ENCODE measurements around the gene ZNF423.
A peak's percentile ranks its signal among the peaks of the same experiment; 100 is the strongest.

ZNF423 gene

GRCh38 chr16:49605536-49606254 is 250.2 kb downstream of the ZNF423 start:
- DNase-seq (ENCODE audit: insufficient read length, low spot score) = no peak
- TF ChIP-seq POLR2A (IDR thresholded peaks at IDR 0.05; ENCODE audit: low read depth, low read length) = no peak
- no peak for TF ChIP-seq SPI1 (IDR thresholded peaks at IDR 0.05; ENCODE audit: low read depth, low read length)
- TF ChIP-seq TAF1 (IDR thresholded peaks at IDR 0.05; ENCODE audit: low read depth, low read length) = no peak
- TF ChIP-seq POU2F2 (IDR thresholded peaks at IDR 0.05; ENCODE audit: low read depth, low read length) = no peak
- TF ChIP-seq POLR2AphosphoS5 (IDR thresholded peaks at IDR 0.05; ENCODE audit: low read depth, low read length) = no peak
- no peak for TF ChIP-seq PAX5 (IDR thresholded peaks at IDR 0.05; ENCODE audit: insufficient read depth, low read length, severe bottlenecking)
- peak; percentile 28 for FAIRE-seq

- FAIRE-seq = no peak
- TF ChIP-seq SPI1 (IDR thresholded peaks at IDR 0.05; ENCODE audit: low read depth, low read length) (no peak), POU2F2 (IDR thresholded peaks at IDR 0.05; ENCODE audit: low read depth, low read length) (no peak), TAF1 (IDR thresholded peaks at IDR 0.05; ENCODE audit: low read depth, low read length) (no peak), POLR2AphosphoS5 (IDR thresholded peaks at IDR 0.05; ENCODE audit: low read depth, low read length) (no peak), PAX5 (IDR thresholded peaks at IDR 0.05; ENCODE audit: insufficient read depth, low read length, severe bottlenecking) (no peak), POLR2A (IDR thresholded peaks at IDR 0.05; ENCODE audit: low read depth, low read length) (no peak)
- DNase-seq (ENCODE audit: insufficient read length, low spot score) = no peak
These were observed 251.3 kb downstream of the ZNF423 start for GRCh38 chr16:49604602-49605001.

DNA sequence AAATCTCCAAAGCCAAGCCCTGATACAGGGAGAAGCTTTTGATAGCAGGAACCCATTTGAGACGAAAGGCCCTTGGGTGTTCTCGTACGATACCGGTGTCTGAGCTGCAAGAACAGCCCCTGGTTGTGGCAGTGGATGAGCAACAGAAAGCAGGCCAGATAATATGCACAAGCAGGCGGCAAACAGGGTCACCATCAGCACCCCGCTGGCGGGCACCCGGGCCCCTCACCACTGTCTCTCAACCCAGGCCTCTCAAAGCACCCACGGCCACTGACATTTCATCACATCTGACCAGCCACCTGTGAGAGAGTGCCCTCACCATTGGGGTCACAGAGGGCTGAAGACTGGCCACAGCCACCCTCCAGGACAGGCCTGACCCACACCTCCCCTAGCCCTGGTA is 252.0 kb downstream of the ZNF423 start:
- TF ChIP-seq POLR2AphosphoS5 (IDR thresholded peaks at IDR 0.05; ENCODE audit: low read depth, low read length) (no peak), POU2F2 (IDR thresholded peaks at IDR 0.05; ENCODE audit: low read depth, low read length) (no peak), SPI1 (IDR thresholded peaks at IDR 0.05; ENCODE audit: low read depth, low read length) (no peak)
- no peak for FAIRE-seq
- no peak for DNase-seq (ENCODE audit: insufficient read length, low spot score)

GRCh38 chr16:49602976-49603310 is 253.0 kb downstream of the ZNF423 start:
- DNase-seq (ENCODE audit: insufficient read length, low spot score) = no peak
- TF ChIP-seq POLR2A (IDR thresholded peaks at IDR 0.05; ENCODE audit: low read depth, low read length) = no peak
- TF ChIP-seq POLR2AphosphoS5 (IDR thresholded peaks at IDR 0.05; ENCODE audit: low read depth, low read length) = no peak
- TF ChIP-seq TAF1 (IDR thresholded peaks at IDR 0.05; ENCODE audit: low read depth, low read length) = no peak
- TF ChIP-seq SPI1 (IDR thresholded peaks at IDR 0.05; ENCODE audit: low read depth, low read length) = no peak
- no peak for TF ChIP-seq PAX5 (IDR thresholded peaks at IDR 0.05; ENCODE audit: insufficient read depth, low read length, severe bottlenecking)
- no peak for TF ChIP-seq POU2F2 (IDR thresholded peaks at IDR 0.05; ENCODE audit: low read depth, low read length)
- FAIRE-seq = no peak

GRCh38 chr16:49602201-49602975 is 253.5 kb downstream of the ZNF423 start:
- no peak for DNase-seq (ENCODE audit: insufficient read length, low spot score)
- no peak for FAIRE-seq
- TF ChIP-seq TAF1 (IDR thresholded peaks at IDR 0.05; ENCODE audit: low read depth, low read length) (no peak), PAX5 (IDR thresholded peaks at IDR 0.05; ENCODE audit: insufficient read depth, low read length, severe bottlenecking) (no peak), POLR2A (IDR thresholded peaks at IDR 0.05; ENCODE audit: low read depth, low read length) (no peak), POU2F2 (IDR thresholded peaks at IDR 0.05; ENCODE audit: low read depth, low read length) (no peak), SPI1 (IDR thresholded peaks at IDR 0.05; ENCODE audit: low read depth, low read length) (no peak), POLR2AphosphoS5 (IDR thresholded peaks at IDR 0.05; ENCODE audit: low read depth, low read length) (no peak)

DNA sequence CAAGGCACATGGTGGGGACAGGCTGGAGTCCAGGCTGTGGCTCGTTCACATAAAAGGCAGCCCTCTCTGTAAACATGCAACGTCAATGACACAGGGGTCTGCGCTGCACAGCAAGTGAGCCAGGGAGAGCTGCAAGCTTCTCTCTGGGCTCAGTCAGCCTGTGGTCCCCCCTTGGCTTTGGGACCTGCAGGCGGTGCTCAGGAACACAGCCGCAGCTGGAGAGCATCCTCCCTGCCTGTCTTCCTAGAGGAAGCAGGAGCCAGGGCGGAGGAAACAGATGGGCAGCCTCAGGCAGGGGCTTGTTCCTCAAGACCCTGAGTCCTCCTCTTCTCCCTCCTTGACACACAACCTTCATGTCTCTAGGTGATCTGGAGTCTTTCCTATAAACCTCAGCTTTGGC is 254.3 kb downstream of the ZNF423 start:
- no peak for FAIRE-seq
- TF ChIP-seq POU2F2 (IDR thresholded peaks at IDR 0.05; ENCODE audit: low read depth, low read length) (no peak), PAX5 (IDR thresholded peaks at IDR 0.05; ENCODE audit: insufficient read depth, low read length, severe bottlenecking) (no peak), TAF1 (IDR thresholded peaks at IDR 0.05; ENCODE audit: low read depth, low read length) (no peak), POLR2A (IDR thresholded peaks at IDR 0.05; ENCODE audit: low read depth, low read length) (no peak), POLR2AphosphoS5 (IDR thresholded peaks at IDR 0.05; ENCODE audit: low read depth, low read length) (no peak), SPI1 (IDR thresholded peaks at IDR 0.05; ENCODE audit: low read depth, low read length) (no peak)
- DNase-seq (ENCODE audit: insufficient read length, low spot score) = no peak

DNA sequence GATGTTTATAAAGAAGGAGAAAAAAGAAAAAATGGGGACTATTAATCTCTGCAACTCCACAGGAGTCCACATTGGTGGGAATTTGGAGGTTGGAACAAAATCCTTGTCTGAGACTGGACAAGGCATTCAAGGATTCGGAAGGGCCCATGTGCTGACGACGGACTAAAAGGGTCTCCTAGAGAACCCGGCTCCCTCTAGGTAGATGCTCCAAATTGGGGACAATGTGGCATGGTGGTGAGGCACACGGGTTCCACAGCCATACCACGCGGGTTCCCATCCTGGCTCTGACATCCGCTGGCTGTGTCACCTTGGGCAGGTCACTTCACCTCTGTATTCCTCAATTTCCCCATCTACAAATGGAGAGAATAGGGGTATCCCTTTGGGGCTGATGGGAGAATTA is 254.9 kb downstream of the ZNF423 start:
- FAIRE-seq (no peak), DNase-seq (ENCODE audit: insufficient read length, low spot score) (no peak)
- no peak for TF ChIP-seq POLR2A (IDR thresholded peaks at IDR 0.05; ENCODE audit: low read depth, low read length)
- no peak for TF ChIP-seq TAF1 (IDR thresholded peaks at IDR 0.05; ENCODE audit: low read depth, low read length)
- TF ChIP-seq SPI1 (IDR thresholded peaks at IDR 0.05; ENCODE audit: low read depth, low read length) = no peak
- no peak for TF ChIP-seq POU2F2 (IDR thresholded peaks at IDR 0.05; ENCODE audit: low read depth, low read length)
- TF ChIP-seq POLR2AphosphoS5 (IDR thresholded peaks at IDR 0.05; ENCODE audit: low read depth, low read length) = no peak
- no peak for TF ChIP-seq PAX5 (IDR thresholded peaks at IDR 0.05; ENCODE audit: insufficient read depth, low read length, severe bottlenecking)

GRCh38 chr16:49600536-49600935 is 255.4 kb downstream of the ZNF423 start:
- TF ChIP-seq POLR2AphosphoS5 (IDR thresholded peaks at IDR 0.05; ENCODE audit: low read depth, low read length) (no peak), POU2F2 (IDR thresholded peaks at IDR 0.05; ENCODE audit: low read depth, low read length) (no peak), SPI1 (IDR thresholded peaks at IDR 0.05; ENCODE audit: low read depth, low read length) (no peak), PAX5 (IDR thresholded peaks at IDR 0.05; ENCODE audit: insufficient read depth, low read length, severe bottlenecking) (no peak), POLR2A (IDR thresholded peaks at IDR 0.05; ENCODE audit: low read depth, low read length) (no peak), TAF1 (IDR thresholded peaks at IDR 0.05; ENCODE audit: low read depth, low read length) (no peak)
- no peak for DNase-seq (ENCODE audit: insufficient read length, low spot score)
- no peak for FAIRE-seq

GRCh38 chr16:49599704-49600103 is 256.2 kb downstream of the ZNF423 start:
- no peak for FAIRE-seq
- TF ChIP-seq SPI1 (IDR thresholded peaks at IDR 0.05; ENCODE audit: low read depth, low read length) (peak; percentile 42), TAF1 (IDR thresholded peaks at IDR 0.05; ENCODE audit: low read depth, low read length) (no peak)
- no peak for DNase-seq (ENCODE audit: insufficient read length, low spot score)

All from GM12891 (cell line).